ENCODE measurements around the gene MOSPD2.

Gene MOSPD2

DNA sequence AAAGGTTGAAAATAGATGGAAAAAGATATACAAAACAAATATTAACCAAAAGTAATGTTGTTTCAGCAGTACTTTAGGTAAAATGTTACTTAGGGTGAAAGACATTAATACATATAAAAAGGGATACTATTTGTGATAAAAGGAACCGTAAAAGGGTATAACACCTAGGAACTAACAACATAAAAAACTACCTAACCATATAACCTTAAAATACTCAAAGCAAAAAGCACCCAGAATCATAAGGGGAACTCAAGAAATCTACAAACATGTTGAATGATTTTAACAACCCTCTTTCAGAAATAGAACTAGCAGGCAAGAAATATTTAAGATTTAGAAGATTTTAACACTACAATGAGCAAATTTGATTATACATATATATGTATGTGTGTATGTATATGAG lies 11.5 kb downstream of the MOSPD2 start:
- Mint-ChIP-seq H3K27ac (no peak overlapping the region), H3K4me3 (no peak overlapping the region), H3K36me3 (peaks cover 4% of the 10 kb centered on the region), H3K27me3 (no peaks in the 10 kb centered on the region), H3K9me3 (no peaks in the 10 kb centered on the region), H3K4me1 (peaks cover 30% of the 10 kb centered on the region)

DNA sequence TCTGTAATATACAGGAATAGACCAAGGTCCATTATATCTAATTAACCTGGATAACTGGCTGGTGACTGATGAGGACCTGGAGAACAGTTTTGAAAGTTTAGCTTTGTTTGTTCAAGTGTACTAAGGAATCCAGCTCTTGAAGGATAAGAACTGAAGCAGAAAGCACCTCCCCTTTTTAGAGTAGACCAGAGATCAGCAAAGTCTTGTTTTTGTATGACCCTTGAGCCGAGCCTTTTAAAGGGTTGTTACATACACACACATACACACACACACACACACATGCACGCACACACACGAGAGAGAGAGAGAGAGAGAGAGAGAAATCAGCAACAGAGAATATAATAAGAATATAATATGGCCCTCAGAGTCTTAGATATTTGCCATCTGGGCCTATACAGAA lies 13.0 kb downstream of the MOSPD2 start:
- no peaks in the 10 kb centered on the region for H3K9me3 Mint-ChIP-seq
- H3K4me3 Mint-ChIP-seq: no peak overlapping the region
- H3K27me3 Mint-ChIP-seq: no peaks in the 10 kb centered on the region
- peaks cover 6% of the 10 kb centered on the region for H3K36me3 Mint-ChIP-seq
- no peak overlapping the region for H3K27ac Mint-ChIP-seq
- H3K4me1 Mint-ChIP-seq: peaks cover 19% of the 10 kb centered on the region

- Mint-ChIP-seq H3K36me3 (peaks cover 9% of the 10 kb centered on the region), H3K27ac (peak overlapping the region; percentile 56)
Measured at GRCh38 chrX:14896273-14896672, 23.1 kb downstream of the MOSPD2 start.

GRCh38 chrX:14897042-14897441 lies 23.8 kb downstream of the MOSPD2 start:
- Mint-ChIP-seq H3K36me3 (peaks cover 9% of the 10 kb centered on the region), H3K4me1 (peaks cover 5% of the 10 kb centered on the region), H3K4me3 (no peak overlapping the region), H3K27me3 (no peaks in the 10 kb centered on the region), H3K9me3 (no peaks in the 10 kb centered on the region), H3K27ac (no peak overlapping the region)

More at GRCh38 chrX:14896273-14896672, 23.1 kb downstream of the MOSPD2 start:
- H3K4me1 Mint-ChIP-seq: peaks cover 5% of the 10 kb centered on the region
- H3K27me3 Mint-ChIP-seq: no peaks in the 10 kb centered on the region
- H3K9me3 Mint-ChIP-seq: no peaks in the 10 kb centered on the region
- no peak overlapping the region for H3K4me3 Mint-ChIP-seq

DNA sequence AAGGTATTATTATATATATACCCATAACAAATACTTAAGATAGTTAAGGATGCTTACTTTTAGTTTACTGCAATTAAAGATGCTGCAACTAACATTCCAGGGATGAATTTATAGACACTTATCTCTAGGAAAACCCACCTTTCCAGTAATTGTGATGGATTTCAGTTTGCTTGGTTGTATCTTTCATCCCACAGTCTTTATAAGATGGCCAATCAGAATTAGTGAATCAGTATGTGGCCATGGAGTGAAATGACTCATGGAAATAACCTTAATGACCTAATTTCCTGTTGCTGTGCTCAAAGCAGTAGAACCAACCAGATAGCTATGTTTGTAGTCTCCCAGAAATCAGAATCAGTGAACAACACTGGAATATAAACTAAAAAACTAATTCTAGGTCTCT lies 26.4 kb downstream of the MOSPD2 start:
- Mint-ChIP-seq H3K27ac (peak overlapping the region; percentile 35), H3K36me3 (peaks cover 17% of the 10 kb centered on the region), H3K9me3 (no peaks in the 10 kb centered on the region), H3K4me3 (no peak overlapping the region), H3K4me1 (peaks cover 5% of the 10 kb centered on the region), H3K27me3 (no peaks in the 10 kb centered on the region)

GRCh38 chrX:14902537-14902936 lies 29.3 kb downstream of the MOSPD2 start:
- Mint-ChIP-seq H3K27ac (no peak overlapping the region), H3K9me3 (no peaks in the 10 kb centered on the region), H3K4me1 (peaks cover 5% of the 10 kb centered on the region), H3K36me3 (peaks cover 13% of the 10 kb centered on the region), H3K27me3 (no peaks in the 10 kb centered on the region), H3K4me3 (no peak overlapping the region)

DNA sequence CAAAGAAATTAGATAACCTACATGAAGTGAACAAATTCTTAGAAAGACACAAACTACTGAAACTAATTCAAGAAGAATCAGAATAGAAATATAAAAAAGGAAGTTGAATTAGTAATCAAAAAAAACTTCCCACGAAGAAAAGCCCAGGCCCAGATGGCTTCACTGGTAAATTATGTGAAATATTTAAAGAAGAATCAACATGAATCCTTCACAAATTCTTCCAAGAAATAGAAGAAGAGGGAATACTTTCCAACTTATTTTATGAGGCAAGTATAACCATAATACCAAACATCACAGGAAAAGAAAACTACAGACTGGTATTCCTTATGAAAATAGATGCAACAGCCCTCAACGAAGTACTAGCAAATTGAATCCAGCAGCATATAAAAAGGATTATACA lies 30.7 kb downstream of the MOSPD2 start:
- peaks cover 12% of the 10 kb centered on the region for H3K36me3 Mint-ChIP-seq
- H3K4me3 Mint-ChIP-seq: no peak overlapping the region
- H3K27ac Mint-ChIP-seq: no peak overlapping the region
- H3K4me1 Mint-ChIP-seq: peaks cover 5% of the 10 kb centered on the region
- H3K27me3 Mint-ChIP-seq: no peaks in the 10 kb centered on the region
- H3K9me3 Mint-ChIP-seq: no peaks in the 10 kb centered on the region

GRCh38 chrX:14913241-14913640 lies 40.0 kb downstream of the MOSPD2 start:
- Mint-ChIP-seq H3K4me3 (no peak overlapping the region), H3K9me3 (no peaks in the 10 kb centered on the region), H3K27ac (no peak overlapping the region), H3K27me3 (no peaks in the 10 kb centered on the region), H3K4me1 (no peaks in the 10 kb centered on the region), H3K36me3 (peaks cover 6% of the 10 kb centered on the region)

DNA sequence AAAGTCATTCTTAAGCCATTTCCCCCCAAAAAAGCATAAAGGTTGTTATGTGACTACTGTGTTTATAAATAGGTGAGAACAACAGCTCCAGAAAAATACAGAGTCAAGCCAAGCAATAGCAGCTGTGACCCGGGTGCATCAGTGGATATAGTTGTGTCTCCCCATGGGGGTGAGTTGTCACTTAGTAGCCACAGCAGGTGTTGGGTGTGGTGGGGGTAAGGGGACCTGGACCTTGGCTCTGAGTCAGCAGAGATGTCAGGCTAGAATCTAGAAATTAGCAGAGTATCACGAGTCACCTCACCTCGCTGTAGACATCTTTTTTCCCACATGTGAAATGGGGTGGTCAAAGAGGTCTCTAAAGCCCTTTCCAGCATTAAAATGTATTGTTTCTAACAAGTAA lies 42.4 kb downstream of the MOSPD2 start:
- peaks cover 4% of the 10 kb centered on the region for H3K36me3 Mint-ChIP-seq
- H3K4me3 Mint-ChIP-seq: no peak overlapping the region
- H3K9me3 Mint-ChIP-seq: no peaks in the 10 kb centered on the region
- no peaks in the 10 kb centered on the region for H3K27me3 Mint-ChIP-seq
- H3K27ac Mint-ChIP-seq: no peak overlapping the region
- no peaks in the 10 kb centered on the region for H3K4me1 Mint-ChIP-seq

GRCh38 chrX:14916017-14916674 lies 42.9 kb downstream of the MOSPD2 start:
- Mint-ChIP-seq H3K27ac (no peak overlapping the region), H3K27me3 (no peaks in the 10 kb centered on the region), H3K36me3 (peaks cover 4% of the 10 kb centered on the region), H3K9me3 (no peaks in the 10 kb centered on the region), H3K4me1 (no peaks in the 10 kb centered on the region), H3K4me3 (no peak overlapping the region)

DNA sequence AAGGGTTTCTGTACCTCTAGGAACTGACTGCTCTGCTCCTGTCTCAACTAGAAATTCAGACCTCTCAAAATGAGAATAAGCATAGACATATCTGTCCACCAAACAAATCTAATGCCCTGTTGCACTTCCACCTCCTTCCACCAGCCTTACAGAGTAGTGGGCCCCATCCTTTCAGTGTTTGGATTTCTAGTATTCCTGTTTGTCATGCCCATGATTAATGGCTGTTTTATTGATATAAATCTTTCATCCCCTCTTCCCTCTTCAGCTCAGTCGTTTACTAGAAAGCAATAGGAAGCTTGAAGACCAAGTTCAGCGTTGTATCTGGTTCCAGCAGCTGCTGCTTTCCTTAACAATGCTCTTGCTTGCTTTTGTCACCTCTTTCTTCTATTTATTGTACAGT lies 46.2 kb downstream of the MOSPD2 start:
- Mint-ChIP-seq H3K27me3 (no peaks in the 10 kb centered on the region), H3K27ac (no peak overlapping the region), H3K4me3 (no peak overlapping the region), H3K4me1 (no peaks in the 10 kb centered on the region), H3K9me3 (no peaks in the 10 kb centered on the region), H3K36me3 (peaks cover 2% of the 10 kb centered on the region)

DNA sequence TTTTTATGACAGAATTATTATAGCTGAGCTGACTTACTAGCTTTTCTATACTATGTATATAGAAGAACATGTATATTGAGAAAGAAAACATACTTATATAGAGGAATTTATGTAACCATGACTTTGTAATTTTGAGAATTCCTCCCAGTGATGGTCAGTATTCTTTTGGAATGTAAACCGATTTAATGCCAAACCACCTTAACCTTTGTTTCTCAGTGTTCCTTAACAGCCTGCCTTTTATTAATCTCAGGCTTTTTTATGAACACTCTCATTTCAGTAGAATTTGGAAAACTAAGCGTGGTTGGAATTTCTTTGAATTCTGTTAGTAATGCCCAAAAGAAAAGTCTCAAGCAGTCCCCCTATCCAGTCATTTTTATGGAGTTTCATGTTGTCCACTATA lies 47.0 kb downstream of the MOSPD2 start:
- Mint-ChIP-seq H3K4me3 (no peak overlapping the region), H3K4me1 (no peaks in the 10 kb centered on the region), H3K9me3 (no peaks in the 10 kb centered on the region), H3K36me3 (peaks cover 2% of the 10 kb centered on the region), H3K27ac (no peak overlapping the region), H3K27me3 (no peaks in the 10 kb centered on the region)

- H3K4me3 Mint-ChIP-seq: no peak overlapping the region
- H3K36me3 Mint-ChIP-seq: peaks cover 2% of the 10 kb centered on the region
- no peaks in the 10 kb centered on the region for H3K4me1 Mint-ChIP-seq
- H3K27me3 Mint-ChIP-seq: no peaks in the 10 kb centered on the region
- H3K9me3 Mint-ChIP-seq: no peaks in the 10 kb centered on the region
- H3K27ac Mint-ChIP-seq: no peak overlapping the region
Measured at GRCh38 chrX:14922437-14922836, 49.2 kb downstream of the MOSPD2 start.

DNA sequence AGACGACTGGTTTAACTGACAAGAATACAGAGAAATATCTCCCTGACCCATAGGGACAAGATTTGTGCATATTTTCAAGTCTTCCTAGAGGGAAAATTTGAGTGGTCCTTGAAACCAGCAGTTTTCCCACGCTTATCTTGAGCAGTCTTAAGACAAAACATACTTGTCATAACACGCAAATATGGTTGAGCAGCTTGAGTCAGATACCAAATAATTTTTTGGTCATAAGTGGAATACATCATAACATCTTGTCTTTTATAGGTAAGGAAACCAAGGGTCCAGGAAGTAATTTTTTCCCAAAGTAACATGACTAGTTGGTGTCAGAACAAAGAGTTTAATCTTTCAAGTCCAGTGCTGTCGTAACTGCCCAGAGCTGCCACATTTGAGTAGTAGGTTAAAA lies 50.5 kb downstream of the MOSPD2 start:
- Mint-ChIP-seq H3K36me3 (no peaks in the 10 kb centered on the region), H3K4me3 (no peak overlapping the region), H3K4me1 (no peaks in the 10 kb centered on the region), H3K27ac (no peak overlapping the region), H3K9me3 (no peaks in the 10 kb centered on the region), H3K27me3 (no peaks in the 10 kb centered on the region)

DNA sequence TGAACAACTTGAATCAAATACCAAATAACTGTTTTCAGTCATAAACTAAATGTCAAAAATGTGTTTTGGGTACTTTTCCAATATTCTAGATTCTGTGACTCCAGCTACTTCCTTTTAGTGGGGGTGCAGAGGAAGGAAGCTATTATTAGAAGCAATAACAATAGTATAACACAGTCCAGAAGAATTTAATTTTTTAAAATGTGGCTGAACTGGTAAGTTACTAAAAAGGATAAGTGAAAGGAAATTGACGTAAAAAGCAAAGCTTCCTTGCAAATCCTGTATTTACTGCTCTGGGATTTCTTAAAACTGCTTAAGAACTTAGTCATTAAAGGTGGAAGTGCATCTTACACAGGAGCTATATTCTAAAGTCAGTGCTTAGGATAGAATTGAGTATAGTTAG lies 53.2 kb downstream of the MOSPD2 start:
- H3K27ac Mint-ChIP-seq: no peak overlapping the region
- H3K9me3 Mint-ChIP-seq: no peaks in the 10 kb centered on the region
- H3K4me3 Mint-ChIP-seq: no peak overlapping the region
- H3K4me1 Mint-ChIP-seq: no peaks in the 10 kb centered on the region
- H3K36me3 Mint-ChIP-seq: no peaks in the 10 kb centered on the region
- H3K27me3 Mint-ChIP-seq: no peaks in the 10 kb centered on the region

DNA sequence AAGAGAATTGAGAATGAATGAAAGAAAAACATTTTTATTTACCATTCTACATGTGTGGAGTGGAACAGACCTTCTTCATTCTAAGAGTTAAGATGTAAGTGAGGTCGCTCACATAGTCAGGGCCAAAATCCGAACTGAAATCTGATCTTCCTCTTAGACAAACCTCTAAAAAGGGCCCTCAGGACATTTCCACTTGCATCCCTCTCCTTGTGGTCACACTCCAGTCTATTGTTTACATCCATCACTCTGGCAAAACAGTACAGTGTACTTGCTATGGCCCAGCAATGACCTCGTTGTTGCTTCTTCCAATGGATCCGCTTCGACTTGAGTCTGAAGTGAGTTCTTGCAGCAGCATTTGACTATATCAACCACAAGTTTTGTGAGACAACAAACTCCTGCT lies 54.2 kb downstream of the MOSPD2 start:
- Mint-ChIP-seq H3K27me3 (no peaks in the 10 kb centered on the region), H3K4me1 (no peaks in the 10 kb centered on the region), H3K36me3 (no peaks in the 10 kb centered on the region), H3K9me3 (no peaks in the 10 kb centered on the region), H3K4me3 (no peak overlapping the region), H3K27ac (no peak overlapping the region)

DNA sequence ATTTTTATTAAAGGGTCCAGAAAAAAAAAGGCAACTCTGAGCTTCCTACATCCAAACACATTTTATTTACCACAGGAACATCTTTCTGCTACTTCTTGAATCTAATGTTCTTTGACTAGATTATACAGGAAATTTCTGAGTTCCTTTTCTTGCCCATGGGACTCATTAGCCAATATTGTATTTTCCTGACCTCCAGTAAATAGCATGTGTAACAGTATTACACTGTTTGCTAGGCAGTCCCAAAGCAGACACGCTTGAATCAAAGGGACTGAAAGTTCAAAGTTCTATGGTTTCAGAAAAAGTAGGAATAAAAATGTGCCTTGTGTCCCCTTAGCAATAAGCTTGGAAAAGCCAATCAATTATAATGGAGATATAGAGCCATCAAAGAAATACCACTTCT lies 57.4 kb downstream of the MOSPD2 start:
- no peak overlapping the region for H3K4me3 Mint-ChIP-seq
- H3K9me3 Mint-ChIP-seq: no peaks in the 10 kb centered on the region

More for the DNA sequence above, 57.4 kb downstream of the MOSPD2 start:
- Mint-ChIP-seq H3K27me3 (no peaks in the 10 kb centered on the region), H3K4me1 (no peaks in the 10 kb centered on the region), H3K36me3 (no peaks in the 10 kb centered on the region), H3K27ac (no peak overlapping the region)
